ENCODE data around the gene PDCD6IP.
"Not testable (repeated sequence)": the region's sequence is repeated elsewhere in the genome, so short reads cannot be mapped to it uniquely, and the experiment has no call there.

DNA sequence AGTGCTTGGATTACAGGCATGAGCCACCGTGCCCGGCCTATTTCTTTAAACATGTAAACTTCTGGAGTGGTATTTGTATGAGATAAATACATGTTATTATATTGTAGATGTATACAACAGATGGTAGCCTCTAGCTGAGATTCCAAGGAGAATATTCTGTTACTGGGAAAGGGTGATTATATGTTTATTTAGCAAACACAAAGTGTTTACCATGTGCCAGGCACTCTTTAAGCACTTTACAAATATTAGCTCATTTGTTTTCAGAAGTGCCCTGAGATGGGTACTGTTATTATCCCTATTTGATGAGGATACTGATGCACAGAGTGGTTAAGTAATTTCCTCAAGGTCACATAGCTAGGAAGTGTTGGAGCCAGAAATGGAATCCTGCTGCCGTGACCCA lies 38.8 kb downstream of the PDCD6IP start:
- TF ChIP-seq, protein P1, sequence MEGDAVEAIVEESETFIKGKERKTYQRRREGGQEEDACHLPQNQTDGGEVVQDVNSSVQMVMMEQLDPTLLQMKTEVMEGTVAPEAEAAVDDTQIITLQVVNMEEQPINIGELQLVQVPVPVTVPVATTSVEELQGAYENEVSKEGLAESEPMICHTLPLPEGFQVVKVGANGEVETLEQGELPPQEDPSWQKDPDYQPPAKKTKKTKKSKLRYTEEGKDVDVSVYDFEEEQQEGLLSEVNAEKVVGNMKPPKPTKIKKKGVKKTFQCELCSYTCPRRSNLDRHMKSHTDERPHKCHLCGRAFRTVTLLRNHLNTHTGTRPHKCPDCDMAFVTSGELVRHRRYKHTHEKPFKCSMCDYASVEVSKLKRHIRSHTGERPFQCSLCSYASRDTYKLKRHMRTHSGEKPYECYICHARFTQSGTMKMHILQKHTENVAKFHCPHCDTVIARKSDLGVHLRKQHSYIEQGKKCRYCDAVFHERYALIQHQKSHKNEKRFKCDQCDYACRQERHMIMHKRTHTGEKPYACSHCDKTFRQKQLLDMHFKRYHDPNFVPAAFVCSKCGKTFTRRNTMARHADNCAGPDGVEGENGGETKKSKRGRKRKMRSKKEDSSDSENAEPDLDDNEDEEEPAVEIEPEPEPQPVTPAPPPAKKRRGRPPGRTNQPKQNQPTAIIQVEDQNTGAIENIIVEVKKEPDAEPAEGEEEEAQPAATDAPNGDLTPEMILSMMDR (IDR thresholded peaks at IDR 0.05), result not testable (repeated sequence)
- not testable (repeated sequence) for TF ChIP-seq POLR2A (IDR thresholded peaks at IDR 0.05)
